Endothelial cell of umbilical vein (primary cell): Measurements from ENCODE around the gene CCDC12. TPM values are rescaled to one million over a fixed set of nuclear protein-coding genes. Genes with fewer than 3 reads are reported as not detected.

Experiments used
- BruUV-seq: library from RNA; stranded (reverse); fragments of 400-500 nt; replicated peaks from 2 replicates; lab custom pipeline; 2021; lab: Mats Ljungman, UMichigan
- CTCF ChIA-PET: fragments of 300-600, 350-600 bp; sonication (Branson Sonifier 250); formaldehyde crosslinking; loops from one replicate; lab custom pipeline; 2021; ENCODE audit warnings: antibody characterized with exemption, inconsistent platforms; lab: Charles Lee
- POLR2A ChIA-PET: fragments of 300-600, 350-600 bp; sonication (Branson Sonifier 250); formaldehyde crosslinking; loops from one replicate; lab custom pipeline; 2021; ENCODE audit warnings: antibody characterized with exemption, inconsistent platforms; lab: Charles Lee
- DNase-seq: peaks from one replicate; pipeline ENCODE4 v3.0.0-alpha.2; 2011; ENCODE audit warnings: low read depth, low spot score
- FAIRE-seq: peaks from 2 replicates; lab custom pipeline; 2011; peaks lifted over from hg19 to GRCh38; lab: Jason Lieb, UNC
- H2AFZ ChIP-seq: 2 replicates; pipeline ENCODE4 v1.6.0; 2012; ENCODE audit warnings: low read depth, low read length, control low read depth, inconsistent platforms
- H3K27ac ChIP-seq: 2 replicates; pipeline ENCODE4 v1.5.1; 2011; ENCODE audit warnings: low read depth, mild to moderate bottlenecking, control low read depth, low read length, moderate library complexity; ENCODE audit not compliant: insufficient read depth
- H3K27me3 ChIP-seq, 2 experiments: 2 replicates each; pipeline versions ENCODE4 v1.6.0 to v1.6.1; 2011; ENCODE audit warnings: low read length in 2 of 2, mixed read lengths in 1 of 2; ENCODE audit not compliant: control insufficient read depth in 2 of 2, insufficient read depth in 2 of 2
- H3K36me3 ChIP-seq, 2 experiments: 2 replicates in 1 of 2; 3 replicates in 1 of 2; pipeline ENCODE4 v1.5.1; 2011; ENCODE audit warnings: low read length in 2 of 2, mild to moderate bottlenecking in 1 of 2, moderate library complexity in 1 of 2; ENCODE audit not compliant: control insufficient read depth in 2 of 2, insufficient read depth in 2 of 2; ENCODE audit errors: extremely low read depth in 1 of 2
- H3K4me1 ChIP-seq: 3 replicates; pipeline ENCODE4 v1.5.1; 2011; ENCODE audit warnings: mild to moderate bottlenecking, low read length; ENCODE audit not compliant: control insufficient read depth, insufficient read depth; ENCODE audit errors: extremely low read depth
- H3K4me2 ChIP-seq: 2 replicates; pipeline ENCODE4 v1.6.1; 2011; ENCODE audit warnings: low read length, control low read depth, mixed read lengths; ENCODE audit not compliant: insufficient read depth
- H3K4me3 ChIP-seq, 3 experiments: fragments of 200-600 bp in 1 of 3; sonication (generic), shearing (Covaris generic) in 1 of 3; replicated peaks in 1 of 3; 2 replicates each; pipeline ENCODE4 v1.5.1; 2011 to 2016; ENCODE audit warnings: control low read depth in 3 of 3, low read length in 3 of 3, mild to moderate bottlenecking in 2 of 3, inconsistent platforms in 1 of 3, low read depth in 1 of 3, moderate library complexity in 1 of 3; ENCODE audit not compliant: insufficient read depth in 1 of 3
- H3K79me2 ChIP-seq: 2 replicates; pipeline ENCODE4 v1.6.0; 2012; ENCODE audit warnings: low read length, inconsistent platforms; ENCODE audit not compliant: control insufficient read depth, insufficient read depth
- H3K9ac ChIP-seq: replicated peaks from 2 replicates; pipeline ENCODE3; 2011; ENCODE audit warnings: low read length, control low read depth; ENCODE audit not compliant: insufficient read depth; ENCODE audit errors: extremely low read depth
- H3K9me1 ChIP-seq: replicated peaks from 3 replicates; pipeline ENCODE4 v1.6.0; 2011; ENCODE audit warnings: mild to moderate bottlenecking, low read length; ENCODE audit not compliant: control insufficient read depth, insufficient read depth; ENCODE audit errors: extremely low read depth
- H3K9me3 ChIP-seq: replicated peaks from 2 replicates; pipeline ENCODE4 v1.5.1; 2012; ENCODE audit warnings: low read length, inconsistent platforms; ENCODE audit not compliant: control insufficient read depth, insufficient read depth
- H4K20me1 ChIP-seq: replicated peaks from 2 replicates; pipeline ENCODE3; 2011; ENCODE audit warnings: mild to moderate bottlenecking, low read length; ENCODE audit not compliant: control insufficient read depth, insufficient read depth; ENCODE audit errors: extremely low read depth
- CTCF ChIP-seq, 2 donors: IDR thresholded peaks; 1 replicate in 1 of 2; 2 replicates in 1 of 2; pipeline ENCODE4 v1.5.1; 2011; ENCODE audit warnings: low read length in 2 of 2, mild to moderate bottlenecking in 2 of 2, moderate library complexity in 2 of 2, control low read depth in 1 of 2, inconsistent platforms in 1 of 2, low read depth in 1 of 2; ENCODE audit not compliant: insufficient read depth in 1 of 2; ENCODE audit errors: extremely low read depth in 1 of 2
- EZH2 ChIP-seq: IDR thresholded peaks from 2 replicates; pipeline ENCODE4 v1.6.1; 2012; ENCODE audit warnings: borderline replicate concordance, low read depth, mild to moderate bottlenecking, moderate library complexity, low read length, inconsistent platforms; ENCODE audit not compliant: severe bottlenecking
- FOS ChIP-seq: IDR thresholded peaks from 2 replicates; pipeline ENCODE4 v1.6.1; 2011; ENCODE audit warnings: mild to moderate bottlenecking, low read length, moderate library complexity, borderline replicate concordance; ENCODE audit not compliant: insufficient read depth
- GATA2 ChIP-seq: IDR thresholded peaks from 2 replicates; pipeline ENCODE4 v1.7.0; 2011; ENCODE audit warnings: low read depth, mild to moderate bottlenecking, moderate library complexity, mixed read lengths, low read length; ENCODE audit not compliant: insufficient read length, insufficient read depth
- JUN ChIP-seq: IDR thresholded peaks from 2 replicates; pipeline ENCODE4 v1.6.1; 2011; ENCODE audit warnings: borderline replicate concordance, low read depth; ENCODE audit not compliant: insufficient read length, insufficient read depth
- MAX ChIP-seq: IDR thresholded peaks from 2 replicates; pipeline ENCODE4 v1.6.1; 2011; ENCODE audit not compliant: insufficient read depth, insufficient read length
- MYC ChIP-seq: IDR thresholded peaks from one replicate; pipeline ENCODE4 v1.6.1; 2011; ENCODE audit warnings: mild to moderate bottlenecking, low read depth, low read length
- POLR2A ChIP-seq: IDR thresholded peaks from 2 replicates; pipeline ENCODE4 v1.6.1; 2012; ENCODE audit warnings: low read depth, mild to moderate bottlenecking, control low read depth, low read length
- POLR2AphosphoS5 ChIP-seq: IDR thresholded peaks from 2 replicates; pipeline ENCODE4 v1.6.1; 2012; ENCODE audit warnings: low read depth, mild to moderate bottlenecking, control low read depth, low read length, moderate library complexity; ENCODE audit not compliant: insufficient read depth
- dilution Hi-C: fragments of 300-500 bp; cut with MboI; formaldehyde crosslinking; loops from one replicate; pipeline ENCODE4 v1.15.0; 2019; ENCODE audit warnings: low sequenced_read_pairs; ENCODE audit not compliant: extremely low pct_ligation_motif_present
- intact Hi-C: fragments of 100-400 bp; cut with micrococcal nuclease; formaldehyde crosslinking; loops from one replicate; pipeline ENCODE4 v1.10.0; 2022
- polyA plus RNA-seq, 4 experiments: library from polyadenylated mRNA; depleted of rRNA in 3 of 4; stranded (reverse) in 3 of 4; unstranded in 1 of 4; fragments of >200 nt; gene quantifications; 2 replicates each; pipeline versions ENCODE4 v1.2.1 to v1.2.3, GENCODE V29; 2011 to 2012; ENCODE audit warnings: missing spikeins in 1 of 4
- total RNA-seq: library from RNA; stranded (reverse); gene quantifications from 2 replicates; pipeline ENCODE4 v1.2.3, GENCODE V29; 2021

The CCDC12 gene
- total and polyA plus RNA-seq, 2 donors (not counting 3 experiments of a cell fraction or from before 2014, with no cell fraction given) = 35.1 to 50.5 TPM

GRCh38 chr3:46935168-46935858, 41.2 kb downstream of the CCDC12 start:
- Histone ChIP-seq H4K20me1 (no peaks in the 10 kb centered on the region), H3K4me3 (no peak overlapping the region), H3K9me1 (no peaks in the 10 kb centered on the region), H3K27ac (peak overlapping the region; percentile 87), H2AFZ (no peak overlapping the region), H3K27me3 (no peaks in the 10 kb centered on the region), H3K9ac (peak overlapping the region; percentile 25), H3K4me2 (peak overlapping the region; percentile 26), H3K9me3 (no peaks in the 10 kb centered on the region), H3K4me1 (peaks cover 62% of the 10 kb centered on the region), H3K79me2 (peaks cover 62% of the 10 kb centered on the region), H3K36me3 (peaks cover 0 to 11% of the 10 kb centered on the region in 2 experiments)
- TF ChIP-seq CTCF (IDR thresholded peaks at IDR 0.05; ENCODE audit: extremely low read depth in 1 of 2, insufficient read depth in 1 of 2, low read depth in 1 of 2, low read length in 2 of 2) = peak; percentile 50 to 72
- TF ChIP-seq GATA2 = peak; percentile 96
- no peak for TF ChIP-seq EZH2
- TF ChIP-seq MYC = no peak
- TF ChIP-seq POLR2AphosphoS5 = peak; percentile 88
- peak; percentile 99 for TF ChIP-seq FOS
- peak; percentile 60 for TF ChIP-seq POLR2A
- TF ChIP-seq JUN = peak; percentile 98
- no peak for TF ChIP-seq MAX
- intact Hi-C loops = loop anchor here (1.0 kb wide), 2 partner anchors 25 to 41 kb away; partner anchors contain the start of gene CCDC12
- dilution Hi-C loops = no loop called here
- peak; percentile 98 for DNase-seq
- CTCF ChIA-PET = interaction anchor here (0.6 to 2.5 kb wide), 24 partner anchors 9 to 436 kb away, joined by 3 to 37 read pairs (median 6); partner anchors contain the start of genes CCDC12 and NBEAL2
- BruUV-seq = no TSS peak
- POLR2A ChIA-PET = interaction anchor here (0.6 to 1.6 kb wide), 8 partner anchors 9 to 47 kb away, joined by 3 to 11 read pairs (median 6); partner anchors contain the start of genes CCDC12 and NBEAL2
- FAIRE-seq = peak; percentile 99
